NCI-H226 (cell line): Measurements from ENCODE around the gene CTU2.

Experiments used
- DNase-seq: peaks from one replicate; pipeline ENCODE4 v3.0.0-alpha.2; 2015

CTU2 gene

DNA sequence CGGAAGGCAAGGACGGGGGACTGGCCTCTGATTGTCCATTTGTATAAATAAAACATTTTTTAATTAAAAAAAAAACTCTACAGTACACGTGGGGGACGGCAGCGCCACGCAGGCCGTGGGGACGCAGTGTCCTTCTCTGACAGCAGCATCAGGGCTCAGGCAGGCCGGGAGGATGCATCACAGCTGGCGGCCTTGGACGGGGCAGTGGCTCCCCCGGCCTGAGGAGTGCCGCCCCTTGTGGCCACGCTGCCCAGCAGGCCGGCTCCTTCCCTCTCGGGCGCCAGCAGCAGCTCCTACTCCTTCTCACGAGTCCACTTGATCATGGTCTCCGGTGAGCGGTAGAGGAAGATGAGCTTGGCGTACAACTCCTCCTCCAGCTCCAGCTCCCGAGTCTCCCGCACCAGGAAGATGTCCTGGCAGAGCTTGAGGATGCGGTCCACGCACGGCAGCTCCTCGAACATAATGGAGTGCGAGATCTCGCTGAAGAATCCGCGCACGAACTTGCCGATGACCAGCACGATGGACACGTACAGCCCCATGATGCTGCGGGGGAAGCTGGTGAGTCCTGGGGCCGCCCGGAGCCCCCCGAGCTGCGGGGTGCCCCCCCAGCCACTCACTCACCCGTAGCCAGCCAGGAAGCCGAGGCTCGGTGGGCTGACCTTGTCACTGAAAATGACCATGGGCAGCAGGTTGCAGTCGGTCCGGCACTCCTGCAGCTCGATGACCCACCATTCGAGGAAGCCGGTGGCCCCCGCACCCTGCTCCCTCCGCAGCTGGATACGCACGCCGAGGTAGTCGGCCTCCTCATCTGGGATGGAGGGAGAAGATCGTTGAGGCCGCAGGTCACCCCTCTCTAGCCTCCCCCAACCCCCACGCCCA is 9.2 kb downstream of the CTU2 start:
- no peak for DNase-seq

GRCh38 chr16:88716201-88716600 is 9.9 kb downstream of the CTU2 start:
- DNase-seq, result no peak

- DNase-seq, result no peak
Measured at GRCh38 chr16:88716601-88717001, 10.3 kb downstream of the CTU2 start.

DNA sequence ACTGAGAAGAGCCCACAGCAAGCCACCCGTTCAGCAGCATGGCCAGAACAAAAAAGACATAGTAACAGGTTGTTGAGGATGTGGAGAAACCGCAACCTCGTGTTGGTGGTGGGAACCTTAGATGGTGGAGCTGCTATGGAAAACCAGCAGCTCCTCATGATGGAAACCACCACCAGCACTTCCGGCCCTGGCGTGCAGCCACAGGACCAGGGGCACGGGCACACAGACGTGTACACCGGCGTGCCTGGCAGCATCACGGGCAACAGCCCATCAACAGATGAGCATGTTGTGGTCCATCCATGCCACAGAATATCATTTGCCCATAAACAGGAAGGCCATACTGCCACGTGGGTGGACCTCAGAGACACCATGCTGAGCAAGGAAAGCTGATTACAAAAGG is 11.9 kb downstream of the CTU2 start:
- DNase-seq, result no peak

GRCh38 chr16:88719267-88719932 is 13.1 kb downstream of the CTU2 start:
- DNase-seq, result no peak

DNA sequence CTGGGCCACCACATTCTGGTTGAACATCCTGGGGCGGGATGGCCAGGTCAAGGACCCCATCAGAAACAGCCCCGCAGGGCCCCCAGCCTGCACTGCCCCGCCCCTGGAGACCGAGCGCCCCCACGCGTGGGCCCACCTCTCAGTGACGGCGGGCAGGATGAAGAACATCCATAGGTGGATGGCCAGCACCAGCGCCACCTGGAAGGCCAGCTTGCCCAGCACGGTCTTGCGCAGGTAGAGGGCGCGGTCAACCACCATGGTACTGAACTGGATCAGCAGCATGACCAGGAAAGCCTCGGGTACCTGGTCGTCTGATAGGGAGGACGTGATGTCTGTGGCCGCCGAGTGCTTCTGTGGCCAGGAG is 13.6 kb downstream of the CTU2 start:
- no peak for DNase-seq

GRCh38 chr16:88720396-88720970 is 14.2 kb downstream of the CTU2 start:
- DNase-seq, result no peak

GRCh38 chr16:88721236-88721635 is 14.9 kb downstream of the CTU2 start:
- DNase-seq, result no peak

DNA sequence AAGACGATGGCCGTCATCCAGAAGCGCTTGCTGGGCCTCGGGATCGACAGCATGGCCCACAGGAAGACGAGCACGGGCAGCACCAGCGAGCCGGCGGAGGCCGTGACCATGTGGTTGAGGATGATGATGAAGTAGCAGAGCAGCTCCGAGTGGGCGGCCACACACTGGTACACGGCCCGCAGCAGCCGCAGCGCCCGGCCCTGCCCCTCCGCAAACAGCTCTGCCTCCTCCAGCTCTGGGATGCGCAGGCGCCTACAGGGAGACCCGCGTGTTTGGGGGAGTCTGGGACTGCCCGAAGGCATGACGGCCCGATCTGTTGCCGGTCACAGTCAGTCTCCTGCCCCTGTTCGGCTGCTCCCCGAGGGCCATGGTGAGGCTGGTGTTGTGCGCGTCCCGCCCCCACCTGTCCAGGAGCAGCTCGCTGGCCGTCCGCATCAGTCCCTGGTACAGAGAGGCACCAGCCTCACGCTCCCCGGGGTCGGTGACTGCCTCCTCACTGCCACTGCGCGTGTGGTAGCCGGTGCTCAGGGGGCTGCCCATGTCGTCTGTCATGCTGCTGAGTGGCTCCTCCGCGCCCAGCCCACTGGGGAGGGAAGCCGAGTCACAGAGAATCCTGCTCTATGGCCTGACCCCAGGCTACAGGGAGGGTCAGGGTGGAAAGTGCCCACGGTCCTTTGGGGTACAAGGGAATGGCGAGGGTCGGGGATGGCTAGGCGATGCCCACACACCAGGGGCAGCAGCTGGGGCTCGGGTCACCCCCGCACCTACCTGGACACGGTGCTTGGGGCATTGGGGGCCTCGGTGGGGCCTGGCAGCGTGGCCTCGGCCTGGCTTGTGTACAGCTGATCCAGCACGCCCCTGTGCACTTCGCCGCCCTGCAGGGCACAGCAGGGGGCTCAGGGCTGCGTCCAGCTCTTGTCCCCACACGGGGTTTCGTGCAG is 15.8 kb downstream of the CTU2 start:
- no peak for DNase-seq

GRCh38 chr16:88722784-88723506 is 16.6 kb downstream of the CTU2 start:
- DNase-seq, result no peak

DNA sequence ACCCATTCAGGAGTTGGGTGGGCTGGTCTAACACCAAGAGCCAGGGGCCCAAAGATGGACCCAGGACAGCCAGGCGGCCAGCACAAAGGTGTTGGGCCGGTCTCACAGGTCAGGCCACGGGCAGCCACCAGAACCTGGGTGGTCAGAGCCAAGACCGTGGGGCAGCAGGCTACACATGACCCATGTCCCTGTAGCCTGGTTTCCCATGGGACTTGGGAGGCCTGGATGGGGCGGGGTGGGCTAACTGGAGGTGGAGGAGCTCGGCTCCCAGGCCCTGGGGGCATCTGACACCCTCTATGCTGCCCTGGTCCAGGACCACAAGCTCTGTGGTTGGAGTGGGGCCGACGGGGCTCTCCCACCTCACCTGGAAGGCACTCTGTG is 17.2 kb downstream of the CTU2 start:
- DNase-seq, result no peak

GRCh38 chr16:88723911-88724310 is 17.6 kb downstream of the CTU2 start:
- DNase-seq, result no peak

GRCh38 chr16:88724855-88725555 is 18.7 kb downstream of the CTU2 start:
- DNase-seq, result no peak

DNA sequence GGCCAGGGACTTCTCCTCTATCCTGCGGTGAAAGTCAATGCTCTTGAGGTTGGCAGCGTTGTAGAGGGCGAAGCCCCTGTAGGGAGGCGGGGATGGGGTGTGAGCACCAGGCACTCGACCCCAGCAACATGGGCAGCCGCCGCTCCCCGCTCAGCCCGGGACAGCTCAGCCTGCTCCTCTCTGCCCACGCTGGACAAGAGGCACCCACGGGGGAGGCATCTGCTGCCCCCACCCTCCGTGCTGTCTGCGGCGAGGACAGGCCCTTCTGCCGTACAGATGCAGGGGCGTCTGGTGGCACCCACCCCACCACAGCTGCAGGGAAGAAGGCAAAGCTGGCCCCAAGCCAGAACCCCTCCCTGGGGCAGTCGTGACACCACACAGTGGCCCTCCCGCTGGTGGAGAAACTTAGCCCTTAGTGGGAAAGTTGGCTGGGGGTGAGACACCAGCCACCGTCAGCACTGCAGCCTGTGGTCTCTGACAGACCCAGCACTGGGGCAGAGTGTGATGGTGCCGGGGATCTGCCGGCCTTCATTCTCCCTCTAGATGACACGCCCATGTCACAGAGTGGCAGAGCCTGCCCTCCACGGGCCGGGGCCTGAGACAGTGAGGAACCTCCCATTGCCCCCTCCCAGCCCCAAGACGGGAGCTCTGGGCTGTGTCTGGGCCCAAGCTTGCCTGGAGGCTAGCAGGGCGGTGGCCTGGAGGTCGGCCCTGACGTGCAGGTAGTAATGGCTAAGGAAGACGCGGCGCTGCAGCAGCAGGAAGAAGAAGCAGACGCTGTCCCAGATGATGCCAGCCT is 19.5 kb downstream of the CTU2 start:
- DNase-seq, result no peak

GRCh38 chr16:88726408-88726749 is 20.1 kb downstream of the CTU2 start:
- DNase-seq, result no peak

DNA sequence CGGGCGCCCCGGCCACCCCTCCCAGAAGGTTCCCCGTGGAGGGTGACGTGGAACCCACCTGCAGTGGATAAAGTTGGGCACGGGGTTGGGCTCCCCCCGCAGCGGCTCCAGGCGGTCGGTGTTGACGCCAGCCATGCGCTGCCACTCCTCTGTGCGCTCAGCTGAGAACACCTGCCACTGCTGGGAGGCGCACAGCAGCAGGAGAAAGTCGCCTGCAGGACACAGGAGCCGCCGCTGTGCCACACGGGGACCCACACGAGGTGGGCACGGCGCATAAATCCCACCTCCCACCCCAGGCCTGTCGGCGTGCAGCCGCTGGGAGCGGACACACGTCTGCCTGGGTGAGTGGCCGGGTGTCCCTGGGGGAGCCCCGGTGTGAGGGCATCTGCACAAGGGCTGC is 20.7 kb downstream of the CTU2 start:
- DNase-seq, result no peak

- no peak for DNase-seq
Measured at GRCh38 chr16:88727871-88728270, 21.6 kb downstream of the CTU2 start.

DNA sequence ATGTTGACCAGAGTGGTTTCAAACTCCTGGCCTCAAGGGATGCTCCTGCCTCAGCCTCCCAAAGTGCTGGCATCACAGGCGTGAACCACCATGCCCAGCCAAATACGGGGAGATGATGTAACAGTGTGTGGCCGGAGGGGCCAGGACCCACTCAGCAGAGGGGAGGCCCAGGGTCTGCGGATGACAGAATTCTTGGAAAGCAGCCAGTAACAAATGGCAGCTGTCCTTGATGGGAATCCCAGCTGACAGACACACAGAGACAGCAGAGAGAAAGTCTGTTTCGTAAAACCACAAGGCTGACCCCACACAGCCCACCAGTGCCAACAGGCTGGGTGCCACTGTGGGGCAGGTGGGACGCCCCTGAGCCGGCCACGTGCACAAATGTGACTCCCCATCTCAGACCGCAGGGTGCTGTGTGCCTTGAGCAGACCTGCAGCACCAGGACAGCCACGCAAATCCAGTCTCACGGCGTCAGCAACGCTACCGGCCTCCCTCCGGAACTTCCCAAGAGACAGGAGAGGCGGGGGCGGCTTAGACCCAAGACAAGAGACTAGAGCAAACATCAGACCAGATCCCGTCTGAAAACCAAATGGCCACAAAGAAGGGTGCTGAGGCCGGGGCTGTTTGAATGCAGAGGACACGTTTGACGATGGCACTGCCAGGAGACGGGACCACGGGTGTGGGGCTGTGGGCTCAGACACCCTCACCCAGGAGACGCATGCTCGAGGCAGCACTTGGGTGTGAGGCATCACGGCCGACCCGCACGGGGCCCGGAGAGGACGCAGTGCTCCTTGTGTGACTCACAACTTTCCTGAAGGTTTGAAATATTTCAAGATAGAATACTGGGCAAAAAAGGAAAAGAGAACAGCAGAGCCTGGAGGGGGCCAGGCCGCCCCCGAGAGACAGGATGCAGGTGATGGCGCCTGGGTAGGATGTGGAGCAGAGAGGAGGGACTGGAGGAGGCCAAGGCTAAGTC is 24.6 kb downstream of the CTU2 start:
- no peak for DNase-seq

DNA sequence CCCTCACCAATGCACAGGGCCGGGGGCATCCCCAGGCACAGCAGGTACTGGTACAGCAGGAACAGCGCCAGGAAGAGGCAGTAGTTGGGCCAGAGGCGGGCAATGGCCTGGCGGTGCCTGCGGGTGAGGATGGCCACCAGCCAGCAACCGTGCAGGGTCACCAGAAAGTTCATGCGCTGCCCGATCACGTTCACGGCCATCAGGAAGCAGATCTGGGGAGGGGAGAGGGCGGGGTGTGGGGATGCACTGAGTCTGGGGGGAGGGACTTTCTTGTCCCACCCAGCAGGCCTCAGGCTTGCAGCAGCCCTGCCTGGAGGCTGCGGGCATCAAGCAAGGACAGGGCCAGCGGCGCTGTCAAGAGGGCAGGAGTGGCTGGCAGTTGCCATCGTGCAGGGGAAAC is 25.4 kb downstream of the CTU2 start:
- no peak for DNase-seq
